Large intestine (tissue), 3 donors: ENCODE results near the gene SLC28A3. TPM values are rescaled to one million over a fixed set of nuclear protein-coding genes. Genes with fewer than 3 reads are reported as not detected.
A peak's percentile ranks its signal among the peaks of the same experiment; 100 is the strongest.

Experiments used
- DNase-seq, 2 donors: peaks; one replicate each; pipeline versions ENCODE4 v3.0.0 to v3.0.0-alpha.2; 2013
- H3K27ac ChIP-seq: one replicate; pipeline ENCODE4 v1.5.1; 2013; ENCODE audit warnings: low read length
- H3K27me3 ChIP-seq: 2 replicates; pipeline ENCODE4 v1.6.1; 2013; ENCODE audit warnings: low read length; ENCODE audit not compliant: control insufficient read depth, insufficient read depth
- H3K36me3 ChIP-seq: 2 replicates; pipeline ENCODE4 v1.6.1; 2013; ENCODE audit warnings: low read length; ENCODE audit not compliant: control insufficient read depth, insufficient read depth
- H3K4me1 ChIP-seq: one replicate; pipeline ENCODE4 v1.6.1; 2013; ENCODE audit warnings: low read length; ENCODE audit not compliant: control insufficient read depth, insufficient read depth
- H3K4me3 ChIP-seq: one replicate; pipeline ENCODE4 v1.5.1; 2013; ENCODE audit warnings: low read length
- H3K9me3 ChIP-seq: one replicate; pipeline ENCODE4 v1.6.1; 2013; ENCODE audit warnings: mild to moderate bottlenecking, low read depth, low read length, moderate library complexity; ENCODE audit not compliant: control insufficient read depth
- WGBS: methylation state at CpG from one replicate; pipeline ENCODE4 v1.1.5; 2013; ENCODE audit warnings: low lambda C conversion rate; ENCODE audit not compliant: insufficient coverage; 5-methylcytosine and 5-hydroxymethylcytosine counted together
- polyA plus RNA-seq: library from polyadenylated mRNA; unstranded; fragments of 120-200 nt; gene quantifications from one replicate; pipeline ENCODE4 v1.2.1, GENCODE V29; 2013

The SLC28A3 gene
- polyA plus RNA-seq, 1 donor = 0.81 TPM

DNA sequence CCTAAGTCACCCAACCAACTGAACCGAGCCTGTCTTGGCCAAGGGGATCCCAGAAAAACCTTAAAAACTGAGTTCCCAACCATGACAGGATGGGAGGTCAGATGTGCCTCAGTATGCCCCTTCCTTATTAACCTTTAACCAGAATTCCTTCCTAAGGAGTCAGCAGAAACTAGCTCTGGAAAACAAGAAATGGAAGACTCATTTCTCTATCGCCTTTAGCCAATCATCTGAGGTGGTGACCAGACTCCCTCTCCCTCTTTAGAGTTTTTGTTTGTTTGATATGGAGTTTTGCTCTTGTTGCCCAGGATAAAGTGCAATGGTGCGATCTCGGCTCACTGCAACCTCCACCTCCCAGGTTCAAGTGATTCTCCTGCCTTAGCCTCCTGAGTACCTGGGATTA lies 37.5 kb downstream of the SLC28A3 start:
- Histone ChIP-seq H3K4me3 (no peak overlapping the region), H3K27ac (no peak overlapping the region), H3K4me1 (no peaks in the 10 kb centered on the region), H3K36me3 (no peaks in the 10 kb centered on the region), H3K27me3 (no peaks in the 10 kb centered on the region), H3K9me3 (no peaks in the 10 kb centered on the region)
- no CpG with 5 or more reads among the region's 4 CpGs for WGBS
- DNase-seq = no peak

DNA sequence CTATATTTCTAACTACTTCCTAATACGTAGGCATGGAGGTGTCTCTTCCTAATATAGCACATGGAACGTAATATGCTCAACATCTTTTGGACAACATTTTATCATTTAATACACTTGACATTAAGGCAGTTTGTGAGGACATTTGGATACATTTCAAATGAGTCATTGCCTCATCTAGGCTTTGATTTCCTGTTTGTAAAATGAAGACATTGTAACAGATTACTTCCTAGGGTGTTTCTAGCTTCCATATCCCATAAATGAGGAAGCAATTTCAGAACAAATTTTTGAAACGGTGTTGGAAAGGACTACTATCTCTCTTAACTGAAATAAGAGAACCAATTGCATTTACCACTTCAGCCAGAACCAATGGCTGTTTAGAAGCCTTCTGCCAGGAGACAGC lies 38.7 kb downstream of the SLC28A3 start:
- Histone ChIP-seq H3K27me3 (no peaks in the 10 kb centered on the region), H3K36me3 (no peaks in the 10 kb centered on the region), H3K9me3 (no peaks in the 10 kb centered on the region), H3K4me1 (no peaks in the 10 kb centered on the region), H3K4me3 (no peak overlapping the region), H3K27ac (no peak overlapping the region)
- WGBS = no CpG with 5 or more reads among the region's 3 CpGs
- DNase-seq = no peak

DNA sequence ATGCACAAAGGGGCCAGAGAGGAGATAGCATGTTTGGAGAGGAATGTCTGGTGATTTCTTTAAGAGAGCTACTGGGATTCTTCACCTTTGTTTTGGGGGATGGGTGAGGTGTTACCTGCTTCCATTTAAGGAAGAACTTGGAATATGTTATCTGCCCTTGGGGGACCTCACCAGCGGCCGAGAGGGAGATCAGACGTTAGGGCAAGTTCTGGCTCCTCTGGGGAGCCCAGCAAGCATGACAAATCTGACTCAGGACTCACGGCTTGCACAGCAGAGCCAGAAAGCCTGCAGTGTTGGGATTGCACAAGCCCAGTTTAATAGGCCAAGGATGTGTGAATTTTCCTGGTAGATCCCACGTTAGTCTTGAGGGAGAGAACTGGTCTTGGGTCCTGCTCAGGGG lies 40.3 kb downstream of the SLC28A3 start:
- H3K27ac ChIP-seq = no peak overlapping the region
- H3K36me3 ChIP-seq = no peaks in the 10 kb centered on the region
- WGBS = no CpG with 5 or more reads among the region's 5 CpGs
- DNase-seq = no peak
- H3K9me3 ChIP-seq = no peaks in the 10 kb centered on the region
- no peaks in the 10 kb centered on the region for H3K27me3 ChIP-seq
- no peak overlapping the region for H3K4me3 ChIP-seq
- H3K4me1 ChIP-seq = no peaks in the 10 kb centered on the region

DNA sequence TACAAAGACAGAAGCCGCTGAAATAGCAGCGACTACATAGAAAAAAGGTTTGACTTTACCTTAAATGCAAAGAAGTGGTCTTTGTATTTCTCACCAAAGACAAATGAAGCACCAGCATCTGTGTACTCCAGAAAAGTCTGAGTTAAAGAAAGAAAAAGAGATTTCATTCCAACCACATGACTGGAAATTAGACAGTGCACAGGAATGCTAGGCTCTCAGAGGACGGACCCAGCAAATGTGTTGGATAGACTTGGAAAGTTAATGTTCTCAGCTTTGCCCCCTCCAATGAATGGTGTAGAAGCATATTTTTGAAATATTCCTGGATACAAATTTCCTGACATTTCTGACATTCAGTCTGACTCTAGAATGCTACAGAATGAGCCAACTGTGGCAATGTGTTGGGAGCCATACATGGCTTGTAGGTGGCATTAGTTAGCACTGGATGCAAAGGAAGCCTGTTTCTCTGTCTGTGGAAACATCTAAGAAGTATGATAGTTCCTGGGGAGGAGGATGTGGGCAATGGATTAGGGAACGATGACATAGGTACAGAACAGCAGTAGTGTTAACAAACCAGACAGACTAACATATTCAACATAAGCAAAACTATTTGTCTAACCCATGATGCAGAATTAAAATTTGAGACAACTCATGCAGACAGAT lies 43.3 kb downstream of the SLC28A3 start:
- WGBS = 100% methylated on average over 2 of the region's 4 CpGs
- no peaks in the 10 kb centered on the region for H3K9me3 ChIP-seq
- DNase-seq = no peak

DNA sequence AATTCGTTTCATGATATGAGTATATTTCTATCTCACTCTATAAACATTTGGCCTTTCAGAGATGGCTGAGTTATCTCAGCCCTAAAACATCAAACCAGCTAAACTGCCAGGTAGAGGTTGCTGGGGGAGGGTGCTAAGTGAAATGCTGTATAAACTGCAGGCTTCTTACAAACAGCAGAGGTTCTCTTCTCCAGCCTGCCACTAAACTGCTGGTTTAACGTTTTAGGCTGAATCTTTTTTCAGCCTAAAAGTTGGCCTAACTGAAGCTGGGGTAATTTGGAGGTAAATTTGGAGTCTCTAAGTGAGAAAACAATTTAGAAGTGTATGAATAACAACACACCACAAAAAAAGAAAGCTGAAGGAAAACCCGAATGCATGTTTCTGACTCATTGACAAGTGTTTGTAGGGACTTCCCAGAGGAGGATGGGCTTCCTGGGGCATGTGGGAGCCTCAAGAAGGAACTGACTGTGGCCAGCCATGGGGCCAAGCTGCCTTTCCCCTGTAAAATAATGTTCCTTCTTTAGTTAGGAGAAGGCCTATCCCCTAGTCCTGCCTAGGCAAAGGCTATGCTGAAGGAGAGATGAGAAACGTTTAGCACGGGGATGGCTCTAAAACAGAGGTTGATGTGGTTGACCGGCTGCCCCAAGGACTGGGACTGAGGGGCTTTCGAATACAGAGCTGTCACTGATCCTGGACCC lies 44.3 kb downstream of the SLC28A3 start:
- no peak for DNase-seq
- 50% methylated on average over 2 of the region's 7 CpGs for WGBS
- Histone ChIP-seq H3K9me3 (no peaks in the 10 kb centered on the region), H3K36me3 (no peaks in the 10 kb centered on the region), H3K27me3 (no peaks in the 10 kb centered on the region), H3K27ac (no peak overlapping the region), H3K4me3 (no peak overlapping the region), H3K4me1 (peaks cover 16% of the 10 kb centered on the region)

More for the DNA sequence above, 43.3 kb downstream of the SLC28A3 start:
- H3K36me3 ChIP-seq = no peaks in the 10 kb centered on the region
- H3K27ac ChIP-seq = no peak overlapping the region
- H3K4me3 ChIP-seq = no peak overlapping the region
- no peaks in the 10 kb centered on the region for H3K27me3 ChIP-seq
- H3K4me1 ChIP-seq = peaks cover 16% of the 10 kb centered on the region

DNA sequence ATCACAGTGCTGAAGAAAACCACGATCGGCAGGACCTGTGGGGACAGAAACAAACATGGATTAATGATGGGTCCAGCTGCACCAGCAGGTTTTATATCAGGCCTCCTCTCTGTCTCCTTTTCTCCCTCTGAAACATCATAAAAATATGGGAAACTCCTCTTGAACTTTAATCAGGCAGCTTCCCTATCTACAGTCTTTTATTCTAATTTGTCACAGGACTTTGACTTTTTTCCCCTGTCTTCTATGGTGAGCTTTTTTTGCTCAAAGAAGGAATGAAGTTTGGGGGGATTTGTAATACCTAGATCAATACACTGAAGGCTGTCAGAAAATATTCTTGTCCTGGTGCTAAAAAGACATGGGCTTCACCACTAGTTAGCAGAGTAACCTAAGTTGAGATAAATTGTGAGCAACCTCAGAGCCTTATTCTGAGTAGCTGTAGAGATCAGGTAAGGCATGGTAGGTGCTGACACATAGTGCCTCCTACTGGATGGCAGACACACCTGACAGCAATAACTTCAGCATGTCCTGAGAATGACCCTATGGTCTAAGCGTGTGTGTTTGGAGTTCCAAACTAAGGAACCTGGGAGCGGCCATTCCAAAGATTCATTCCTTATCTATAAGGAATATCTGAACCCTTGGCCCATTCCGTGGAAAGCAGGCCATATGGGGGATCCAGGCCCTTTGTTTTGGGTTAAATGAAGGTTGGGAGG lies 46.2 kb downstream of the SLC28A3 start:
- Histone ChIP-seq H3K9me3 (no peaks in the 10 kb centered on the region), H3K27me3 (no peaks in the 10 kb centered on the region), H3K27ac (peak overlapping the region; percentile 41), H3K4me3 (no peak overlapping the region), H3K4me1 (peaks cover 16% of the 10 kb centered on the region), H3K36me3 (peaks cover 2% of the 10 kb centered on the region)
- DNase-seq = peak; percentile 33 to 69
- WGBS = 33% methylated on average over 2 of the region's 5 CpGs

DNA sequence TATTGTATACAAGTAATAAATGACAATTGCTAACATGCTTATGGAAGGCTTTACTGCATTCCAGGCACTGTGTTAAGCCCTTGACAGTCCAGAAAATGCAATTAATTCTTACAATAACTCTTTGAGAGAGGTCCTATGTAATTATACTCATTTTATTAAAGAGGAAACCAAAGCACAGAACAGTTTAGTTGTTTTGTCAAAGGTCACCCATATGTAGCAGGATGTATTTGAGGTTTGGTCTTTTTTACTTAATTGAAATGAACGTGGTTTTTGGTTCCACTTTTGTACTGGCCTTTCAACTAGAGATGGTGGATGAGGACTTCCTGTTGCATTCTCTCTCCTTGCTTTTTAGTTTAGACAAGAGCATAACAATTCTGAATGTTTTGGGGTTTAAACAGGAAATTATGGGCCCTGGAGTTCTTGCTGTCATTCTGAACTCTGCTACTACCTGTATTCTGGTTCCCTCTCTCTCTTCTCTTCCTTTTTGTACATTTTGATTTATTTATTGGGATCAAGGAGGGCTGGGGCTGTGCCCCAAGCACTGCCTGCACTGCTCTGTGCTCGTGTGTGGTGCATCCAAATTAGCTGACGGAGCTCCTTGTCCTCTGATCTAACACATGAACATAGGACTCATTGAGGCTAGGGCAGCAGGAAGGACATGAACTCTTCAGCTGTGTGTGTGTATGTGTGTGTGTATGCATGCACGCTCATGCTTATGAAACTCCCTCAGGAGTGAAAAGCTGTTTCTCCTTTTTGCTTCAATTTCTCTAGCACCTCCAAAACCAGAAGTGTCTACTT lies 47.4 kb downstream of the SLC28A3 start:
- Histone ChIP-seq H3K27me3 (no peaks in the 10 kb centered on the region), H3K9me3 (no peaks in the 10 kb centered on the region), H3K4me1 (peaks cover 16% of the 10 kb centered on the region), H3K27ac (no peak overlapping the region), H3K4me3 (no peak overlapping the region), H3K36me3 (peaks cover 2% of the 10 kb centered on the region)
- 67% methylated on average over 1 of the region's 4 CpGs for WGBS
- no peak for DNase-seq

DNA sequence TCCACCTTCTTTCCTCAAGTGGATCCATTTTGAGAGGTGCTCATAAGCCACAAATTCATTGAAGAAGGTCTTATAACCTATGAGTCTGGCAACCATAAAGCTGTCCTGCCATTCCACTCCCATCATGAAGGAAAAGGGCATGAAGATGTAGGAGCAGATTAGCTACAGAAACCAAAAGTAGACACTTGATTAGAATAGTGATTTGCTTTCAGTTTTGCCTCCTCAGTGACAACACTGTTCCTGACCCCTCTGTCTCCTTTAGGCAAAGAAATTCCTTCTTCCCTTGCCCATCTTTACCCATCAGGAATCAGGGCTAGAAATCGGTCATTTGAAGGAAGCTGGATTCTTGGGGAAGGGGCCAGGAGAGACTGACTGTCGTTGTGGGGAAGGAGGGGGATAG lies 55.2 kb downstream of the SLC28A3 start:
- H3K9me3 ChIP-seq = no peaks in the 10 kb centered on the region
- H3K27me3 ChIP-seq = no peaks in the 10 kb centered on the region
- H3K36me3 ChIP-seq = peaks cover 9% of the 10 kb centered on the region
- H3K4me1 ChIP-seq = no peaks in the 10 kb centered on the region
- 40% methylated on average over 1 of the region's 2 CpGs for WGBS
- H3K4me3 ChIP-seq = no peak overlapping the region
- no peak overlapping the region for H3K27ac ChIP-seq
- DNase-seq = no peak

DNA sequence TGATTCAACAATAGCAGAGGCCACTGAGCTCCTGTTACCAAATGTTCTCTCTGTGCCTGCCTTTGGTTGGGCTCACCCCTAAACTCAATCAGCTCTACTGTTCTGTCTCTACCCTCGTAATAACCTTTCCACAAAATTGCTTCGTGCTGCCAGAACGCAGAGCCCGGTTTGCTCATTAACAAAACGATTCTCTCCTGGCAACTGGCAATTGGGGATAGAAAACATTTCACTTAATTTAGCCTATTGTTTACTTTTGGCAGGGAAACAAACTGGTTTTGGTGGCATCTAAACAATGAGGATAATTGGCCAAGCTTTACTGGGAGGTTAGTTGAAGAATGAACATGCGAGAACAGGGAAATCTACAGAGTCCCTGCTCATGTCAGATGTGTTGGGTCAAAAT lies 56.6 kb downstream of the SLC28A3 start:
- no peak overlapping the region for H3K4me3 ChIP-seq
- peaks cover 8% of the 10 kb centered on the region for H3K36me3 ChIP-seq
- no peak overlapping the region for H3K27ac ChIP-seq
- WGBS = no CpG with 5 or more reads among the region's 6 CpGs
- no peaks in the 10 kb centered on the region for H3K4me1 ChIP-seq
- no peaks in the 10 kb centered on the region for H3K27me3 ChIP-seq
- no peaks in the 10 kb centered on the region for H3K9me3 ChIP-seq
- DNase-seq = no peak

DNA sequence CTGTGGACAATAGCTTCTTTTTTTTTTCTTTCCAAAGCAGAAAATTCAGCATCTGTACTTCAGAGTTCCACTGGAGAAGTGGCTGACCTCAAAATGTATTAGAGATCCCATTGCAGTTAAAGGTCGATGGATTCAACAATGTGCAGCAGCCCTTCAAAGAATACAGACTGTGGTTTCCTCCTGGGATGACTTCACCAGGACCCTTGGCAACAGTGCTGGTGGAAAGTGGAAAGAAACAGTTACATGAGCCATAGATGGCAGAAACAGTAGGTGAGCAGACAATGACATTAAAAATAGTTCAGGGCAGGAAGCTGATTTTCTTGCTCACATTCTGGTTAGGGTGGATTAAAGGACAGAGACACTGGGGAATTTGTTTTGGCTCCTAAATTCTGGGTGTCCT lies 62.4 kb downstream of the SLC28A3 start:
- WGBS = no CpG with 5 or more reads among the region's 1 CpG
- H3K4me3 ChIP-seq = no peak overlapping the region
- H3K36me3 ChIP-seq = peaks cover 3% of the 10 kb centered on the region
- no peak overlapping the region for H3K27ac ChIP-seq
- DNase-seq = no peak
- no peaks in the 10 kb centered on the region for H3K9me3 ChIP-seq
- H3K4me1 ChIP-seq = no peaks in the 10 kb centered on the region
- H3K27me3 ChIP-seq = no peaks in the 10 kb centered on the region
